Pancreas (tissue), 10 donors: ENCODE results near the gene DHX9. TPM values are rescaled to one million over a fixed set of nuclear protein-coding genes. Genes with fewer than 3 reads are reported as not detected.

Experiments
- ATAC-seq, 4 donors: fragments of 200-7000 bp; cut with Tn5 transposase; one replicate each; pipeline versions ENCODE4 v1.8.0 to v1.9.1; 2020; ENCODE audit warnings: mild to moderate bottlenecking in 4 of 4, moderate library complexity in 4 of 4
- DNase-seq, 6 donors: peaks; one replicate each; pipeline ENCODE4 v3.0.0-alpha.2; 2020
- FAIRE-seq: peaks from 2 replicates; lab custom pipeline; 2012; peaks lifted over from hg19 to GRCh38; lab: Jason Lieb, UNC
- H3K27ac ChIP-seq, 4 donors: fragments of 200-600 bp; sonication (generic); 1 replicate in 3 of 4; 2 replicates in 1 of 4; pipeline versions ENCODE4 v1.5.0 to v1.8.0; 2020
- H3K27me3 ChIP-seq, 4 donors: fragments of 200-600 bp; one replicate each; pipeline ENCODE4 v1.8.0; 2021
- H3K36me3 ChIP-seq, 3 donors: fragments of 200-600 bp; sonication (generic) in 1 of 3; one replicate each; pipeline versions ENCODE4 v1.5.0 to v1.8.0; 2020 to 2021
- H3K4me1 ChIP-seq, 3 donors: fragments of 200-600 bp; one replicate each; pipeline ENCODE4 v1.8.0; 2021
- H3K4me3 ChIP-seq, 4 donors: fragments of 200-600 bp; sonication (generic) in 2 of 4; one replicate each; pipeline versions ENCODE4 v1.5.0 to v1.8.0; 2020 to 2021
- H3K9me3 ChIP-seq, 4 donors: fragments of 200-600 bp; one replicate each; pipeline ENCODE4 v1.8.0; 2021
- CTCF ChIP-seq, 4 donors: fragments of 200-600 bp; sonication (generic) in 3 of 4; IDR thresholded peaks; one replicate each; pipeline versions ENCODE4 v1.5.0 to v1.8.0; 2021; ENCODE audit warnings: antibody characterized with exemption in 4 of 4
- WGBS, 2 donors: extraction: QIAGEN DNeasy Blood & Tissue Kit; methylation state at CpG; one replicate each; pipeline ENCODE4 v1.1.7; 2013; 5-methylcytosine and 5-hydroxymethylcytosine counted together
- intact Hi-C, 3 donors: fragments of 100-400 bp; cut with DNase I; formaldehyde crosslinking; loops; one replicate each; pipeline versions ENCODE4 v1.11.1 to v1.14.2; 2022
- polyA plus RNA-seq, 2 donors: library from polyadenylated mRNA; stranded (reverse); fragments of 200-250 nt; gene quantifications; one replicate each; pipeline ENCODE4 v1.2.3, GENCODE V29; 2013
- total RNA-seq, 6 donors: library from RNA; stranded (reverse); fragmentation: NEBNext Ultra II Directional in 4 of 6; extraction: Animal tissue kit (Norgen Biotek cat#: 25700) in 4 of 6; gene quantifications; one replicate each; pipeline versions ENCODE4 v1.2.1 to v1.2.4, GENCODE V29; 2021 to 2023
- donor health status: healthy with polysubstance abuse.
- donor health status: DM: no; HTN: no; CAD: no; lungs with moderate emphysema.
- donor health status: DM: no; HTN: no; CAD: no.
- donor health status: control.
- donor health status: control.
- donor health status: Bipolar disorder and iron deficiency.
- donor health status: DM: yes; HTN: yes; CAD: no.
- donor health status: DM: no; HTN: no; CAD: no.
- donor health status: DM: no; HTN: no; CAD: no.
- donor health status: DM: yes; HTN: yes; CAD: no.

The DHX9 gene
- total and polyA plus RNA-seq, 8 donors, result 28.5 to 71.7 (median 58.9) TPM

GRCh38 chr1:182875889-182876288, 36.7 kb downstream of the DHX9 start:
- Histone ChIP-seq H3K9me3 (no peaks in the 10 kb centered on the region), H3K27ac (no peak overlapping the region), H3K4me1 (no peaks in the 10 kb centered on the region), H3K4me3 (no peak overlapping the region), H3K27me3 (no peaks in the 10 kb centered on the region), H3K36me3 (peaks cover 0 to 98% (median 48%) of the 10 kb centered on the region in 3 donors)
- intact Hi-C loops, result no loop called here
- TF ChIP-seq CTCF (IDR thresholded peaks at IDR 0.05), result no peak
- 91 to 94% methylated on average over 2 of the region's 2 CpGs for WGBS, 2 donors
- no peak for FAIRE-seq
- ATAC-seq, result no peak
- no peak for DNase-seq

GRCh38 chr1:182877331-182877730, 38.2 kb downstream of the DHX9 start:
- Histone ChIP-seq H3K9me3 (no peaks in the 10 kb centered on the region), H3K27me3 (no peaks in the 10 kb centered on the region), H3K4me1 (no peaks in the 10 kb centered on the region), H3K4me3 (no peak overlapping the region), H3K36me3 (peaks cover 0 to 99% (median 56%) of the 10 kb centered on the region in 3 donors), H3K27ac (no peak overlapping the region)
- FAIRE-seq (no peak), ATAC-seq (no peak), DNase-seq (no peak)
- TF ChIP-seq CTCF (IDR thresholded peaks at IDR 0.05), result no peak
- intact Hi-C loops, result no loop called here

DNA sequence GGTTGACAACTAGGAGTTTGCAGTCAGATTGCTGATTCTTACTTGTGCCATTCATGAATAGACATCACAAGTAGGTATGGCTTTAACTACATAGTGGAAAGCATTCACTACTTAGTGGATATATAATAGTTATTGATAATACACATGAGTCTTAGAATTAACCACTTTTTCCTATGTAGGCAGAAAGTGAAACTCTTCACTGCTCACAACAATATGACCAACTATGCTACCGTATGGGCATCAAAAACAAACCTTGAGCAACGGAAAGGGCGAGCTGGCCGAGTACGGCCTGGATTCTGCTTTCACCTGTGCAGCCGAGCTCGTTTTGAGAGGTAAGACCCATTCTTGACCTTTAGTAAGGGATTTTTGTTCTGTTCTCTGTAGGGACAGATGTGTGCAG, 38.7 kb downstream of the DHX9 start:
- DNase-seq (no peak), ATAC-seq (no peak), FAIRE-seq (no peak)
- 90 to 91% methylated on average over 7 of the region's 7 CpGs for WGBS, 2 donors
- no peak for TF ChIP-seq CTCF (IDR thresholded peaks at IDR 0.05)
- no peaks in the 10 kb centered on the region for H3K4me1 ChIP-seq
- intact Hi-C loops, result no loop called here
- no peak overlapping the region for H3K27ac ChIP-seq
- H3K9me3 ChIP-seq, result no peaks in the 10 kb centered on the region
- H3K36me3 ChIP-seq, result peaks cover 0 to 99% (median 59%) of the 10 kb centered on the region in 3 donors
- H3K4me3 ChIP-seq, result no peak overlapping the region
- H3K27me3 ChIP-seq, result no peaks in the 10 kb centered on the region

GRCh38 chr1:182884872-182885271, 45.7 kb downstream of the DHX9 start:
- FAIRE-seq (no peak), DNase-seq (no peak), ATAC-seq (no peak)
- no peak overlapping the region for H3K4me3 ChIP-seq
- no peaks in the 10 kb centered on the region for H3K4me1 ChIP-seq
- no peaks in the 10 kb centered on the region for H3K9me3 ChIP-seq
- TF ChIP-seq CTCF (IDR thresholded peaks at IDR 0.05), result no peak
- intact Hi-C loops, result no loop called here
- no peak overlapping the region for H3K27ac ChIP-seq
- no peaks in the 10 kb centered on the region for H3K27me3 ChIP-seq
- peaks cover 0 to 82% (median 77%) of the 10 kb centered on the region in 3 donors for H3K36me3 ChIP-seq

- 94 to 95% methylated on average over 3 of the region's 3 CpGs for WGBS, 2 donors
- ATAC-seq (no peak), FAIRE-seq (no peak), DNase-seq (no peak)
- intact Hi-C loops, result no loop called here
- Histone ChIP-seq H3K9me3 (no peaks in the 10 kb centered on the region), H3K27me3 (no peaks in the 10 kb centered on the region), H3K36me3 (peaks cover 0 to 77% (median 70%) of the 10 kb centered on the region in 3 donors), H3K27ac (no peak overlapping the region), H3K4me3 (no peak overlapping the region), H3K4me1 (no peaks in the 10 kb centered on the region)
- no peak for TF ChIP-seq CTCF (IDR thresholded peaks at IDR 0.05)
These were observed 46.4 kb downstream of the DHX9 start for GRCh38 chr1:182885591-182885990.
